Measurements from ENCODE around the gene DPP6.
"Not testable (repeated sequence)": the region's sequence is repeated elsewhere in the genome, so short reads cannot be mapped to it uniquely, and the experiment has no call there.

- TF ChIP-seq CTCF, EZH2phosphoT487, EZH2 (IDR thresholded peaks at IDR 0.05): not testable (repeated sequence)
These were observed 33.8 kb upstream of the DPP6 start for GRCh38 chr7:154018354-154018753.

Data from neural progenitor cell (in vitro differentiated cells).